Thyroid gland (tissue), 4 donors: Measurements from ENCODE around the gene MIGA1.

ENCODE experiments used
- POLR2A ChIP-seq, 2 donors: fragments of 450-650 bp; IDR thresholded peaks; one replicate each; pipeline ENCODE4 v1.6.1; 2017; ENCODE audit warnings: antibody characterized with exemption in 2 of 2, mild to moderate bottlenecking in 2 of 2, moderate library complexity in 1 of 2
- TF ChIP-seq, protein P1 (sequence below), 6 experiments: fragments of 200-600 bp in 3 of 6; fragments of 450-650 bp in 3 of 6; sonication (generic) in 3 of 6; IDR thresholded peaks; one replicate each; pipeline ENCODE4 v1.5.1; 2016 to 2019; ENCODE audit warnings: antibody characterized with exemption in 6 of 6, mild to moderate bottlenecking in 2 of 6, inconsistent platforms in 1 of 6, moderate library complexity in 1 of 6

DNA sequence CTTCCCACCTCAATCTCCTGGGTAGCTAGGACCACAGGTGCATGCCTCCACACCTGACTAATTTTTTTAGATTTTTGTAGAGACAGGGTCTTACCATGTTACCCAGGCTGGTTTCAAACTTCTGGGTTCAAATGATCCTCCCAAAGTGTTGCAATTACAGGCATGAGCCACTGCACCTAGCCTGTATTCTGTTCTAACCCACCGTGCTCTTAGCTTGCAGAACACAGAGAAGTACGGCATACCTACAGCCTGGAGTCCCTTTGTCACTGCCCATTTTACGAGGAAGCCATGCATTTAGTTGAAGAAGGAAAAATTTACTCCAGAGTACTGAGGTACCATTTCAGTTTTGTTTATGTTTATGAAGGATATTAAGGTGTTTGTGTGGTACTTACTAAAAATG lies 79.3 kb downstream of the MIGA1 start:
- TF ChIP-seq, protein P1, sequence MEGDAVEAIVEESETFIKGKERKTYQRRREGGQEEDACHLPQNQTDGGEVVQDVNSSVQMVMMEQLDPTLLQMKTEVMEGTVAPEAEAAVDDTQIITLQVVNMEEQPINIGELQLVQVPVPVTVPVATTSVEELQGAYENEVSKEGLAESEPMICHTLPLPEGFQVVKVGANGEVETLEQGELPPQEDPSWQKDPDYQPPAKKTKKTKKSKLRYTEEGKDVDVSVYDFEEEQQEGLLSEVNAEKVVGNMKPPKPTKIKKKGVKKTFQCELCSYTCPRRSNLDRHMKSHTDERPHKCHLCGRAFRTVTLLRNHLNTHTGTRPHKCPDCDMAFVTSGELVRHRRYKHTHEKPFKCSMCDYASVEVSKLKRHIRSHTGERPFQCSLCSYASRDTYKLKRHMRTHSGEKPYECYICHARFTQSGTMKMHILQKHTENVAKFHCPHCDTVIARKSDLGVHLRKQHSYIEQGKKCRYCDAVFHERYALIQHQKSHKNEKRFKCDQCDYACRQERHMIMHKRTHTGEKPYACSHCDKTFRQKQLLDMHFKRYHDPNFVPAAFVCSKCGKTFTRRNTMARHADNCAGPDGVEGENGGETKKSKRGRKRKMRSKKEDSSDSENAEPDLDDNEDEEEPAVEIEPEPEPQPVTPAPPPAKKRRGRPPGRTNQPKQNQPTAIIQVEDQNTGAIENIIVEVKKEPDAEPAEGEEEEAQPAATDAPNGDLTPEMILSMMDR (IDR thresholded peaks at IDR 0.05): no peak
- TF ChIP-seq POLR2A (IDR thresholded peaks at IDR 0.05): no peak
